ENCODE results near the gene GET3. TPM values are rescaled to one million over a fixed set of nuclear protein-coding genes. Genes with fewer than 3 reads are reported as not detected.

Gene GET3
- total and polyA plus RNA-seq, 2 donors (not counting 1 experiment from before 2014, with no cell fraction given), result 37.2 to 61.7 TPM

- Histone ChIP-seq H3K4me1 (ENCODE audit: control insufficient read depth in 2 of 2, insufficient read depth in 2 of 2, low read length in 2 of 2) (peaks cover 29 to 39% of the 10 kb centered on the region in 2 donors), H3K36me3 (replicated peaks in 1 of 2; ENCODE audit: control extremely low read depth in 1 of 2, control insufficient read depth in 1 of 2, extremely low read depth in 1 of 2, insufficient read depth in 2 of 2, low read length in 1 of 2) (peaks cover 0 to 8% of the 10 kb centered on the region in 2 experiments), H3K27me3 (replicated peaks in 1 of 4; ENCODE audit: control extremely low read depth in 1 of 4, control insufficient read depth in 3 of 4, insufficient read depth in 4 of 4, low read length in 3 of 4) (no peaks in the 10 kb centered on the region), H4K20me1 (ENCODE audit: control insufficient read depth, insufficient read depth, low read length, poor library complexity, severe bottlenecking) (peaks cover 11% of the 10 kb centered on the region), H2AFZ (ENCODE audit: insufficient read depth, low read depth, low read length, poor library complexity, severe bottlenecking) (peak overlapping the region; percentile 83), H3K79me2 (ENCODE audit: control insufficient read depth, insufficient read depth, low read length) (peaks cover 81% of the 10 kb centered on the region), H3K27ac (ENCODE audit: low read length in 2 of 2) (peak overlapping the region; percentile 17 to 69), H3K9ac (ENCODE audit: low read length) (peak overlapping the region; percentile 85), H3K9me3 (ENCODE audit: control extremely low read depth in 1 of 3, control insufficient read depth in 2 of 3, insufficient read depth in 1 of 3, low read length in 2 of 3) (no peaks in the 10 kb centered on the region), H3K4me2 (replicated peaks; ENCODE audit: low read depth, low read length, poor library complexity, severe bottlenecking) (peak overlapping the region; percentile 95), H3K4me3 (ENCODE audit: control extremely low read depth in 1 of 5, extremely low read depth in 1 of 5, insufficient read depth in 1 of 5, low read depth in 2 of 5, low read length in 4 of 5) (peak overlapping the region; percentile 60 to 83 (median 77))
- WGBS (ENCODE audit: insufficient coverage), result 0% methylated on average over 22 of the region's 32 CpGs
- ChIA-PET CTCF (interaction anchor here (1.4 to 3.5 kb wide), 10 partner anchors 11 to 168 kb away, joined by 3 to 26 read pairs (median 6); partner anchors contain the start of genes DHPS, GCDH, GET3 and JUNB), POLR2A (interaction anchor here (0.5 to 3.6 kb wide), 12 partner anchors 8 to 110 kb away, joined by 3 to 30 read pairs (median 8); partner anchors contain the start of genes DHPS, FBXW9, GET3 and JUNB)
- Mint-ChIP-seq H3K9me3 (ENCODE audit: insufficient read depth) (no peaks in the 10 kb centered on the region), H3K4me1 (peaks cover 39% of the 10 kb centered on the region), H3K4me3 (peak overlapping the region; percentile 95), H3K27me3 (no peaks in the 10 kb centered on the region), H3K27ac (peak overlapping the region; percentile 97)
- TF ChIP-seq CTCF (IDR thresholded peaks at IDR 0.05) (no peak), EZH2 (IDR thresholded peaks at IDR 0.05; ENCODE audit: borderline replicate concordance, insufficient read depth, low read depth, low read length, poor library complexity, severe bottlenecking) (no peak)
- DNase-seq, result peak; percentile 97
- peak; percentile 87 for ATAC-seq (ENCODE audit: low read depth)
- intact Hi-C loops (cut with micrococcal nuclease), result loop anchor here (1.0 to 5.0 kb wide), 6 partner anchors 12 to 85 kb away; partner anchors contain the start of genes DHPS, FBXW9, HOOK2 and MAN2B1
Measured at GRCh38 chr19:12722566-12723380, 14.5 kb upstream of the GET3 start.
